ENCODE data around the gene COL4A2. TPM values are rescaled to one million over a fixed set of nuclear protein-coding genes. Genes with fewer than 3 reads are reported as not detected.
A peak's percentile ranks its signal among the peaks of the same experiment; 100 is the strongest.

The COL4A2 gene
- total RNA-seq, 1 donor from 2014 or later, result not detected

DNA sequence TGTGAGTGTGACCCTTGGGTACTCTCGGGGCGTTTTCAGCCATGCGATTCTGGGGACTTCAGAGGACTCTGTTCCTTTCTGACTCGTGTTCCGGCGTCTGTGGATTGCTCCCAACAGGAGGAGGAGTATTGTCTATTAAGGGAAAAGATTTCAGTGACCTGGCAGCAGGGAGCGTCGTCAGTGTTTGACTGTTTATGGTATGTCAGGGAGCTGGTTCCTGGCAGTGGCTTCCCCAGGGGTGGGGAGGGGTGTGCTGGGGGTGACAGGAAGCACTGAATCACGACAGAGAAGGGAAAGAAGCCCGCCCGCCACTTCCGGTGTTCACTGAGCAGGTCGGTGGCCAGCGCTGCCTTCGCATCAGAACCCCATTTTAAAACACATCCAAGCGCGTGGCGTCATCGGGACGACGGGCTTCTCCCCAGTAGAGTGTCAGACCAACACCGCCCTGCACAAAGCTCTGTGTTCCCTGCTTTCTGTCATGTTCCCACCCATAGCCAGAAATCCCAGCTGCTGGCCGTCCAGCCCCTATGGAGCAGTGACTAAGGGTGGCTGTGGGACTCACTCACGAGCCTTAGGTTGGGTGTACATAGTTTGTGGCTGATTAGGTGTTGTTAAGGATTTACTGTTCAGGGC is 33.8 kb downstream of the COL4A2 start:
- Mint-ChIP-seq H3K27ac (peak overlapping the region; percentile 52), H3K4me1 (peaks cover 20% of the 10 kb centered on the region), H3K36me3 (ENCODE audit: low read depth) (no peaks in the 10 kb centered on the region), H3K27me3 (peaks cover 15% of the 10 kb centered on the region), H3K9me3 (no peaks in the 10 kb centered on the region), H3K4me3 (peak overlapping the region; percentile 73)
- CTCF ChIA-PET, result no interaction called here
- POLR2A ChIA-PET, result no interaction called here
- ATAC-seq (ENCODE audit: low read depth), result peak; percentile 64
- DNase-seq, result no peak
- intact Hi-C loops (cut with micrococcal nuclease), result no loop called here
- TF ChIP-seq, protein P1, sequence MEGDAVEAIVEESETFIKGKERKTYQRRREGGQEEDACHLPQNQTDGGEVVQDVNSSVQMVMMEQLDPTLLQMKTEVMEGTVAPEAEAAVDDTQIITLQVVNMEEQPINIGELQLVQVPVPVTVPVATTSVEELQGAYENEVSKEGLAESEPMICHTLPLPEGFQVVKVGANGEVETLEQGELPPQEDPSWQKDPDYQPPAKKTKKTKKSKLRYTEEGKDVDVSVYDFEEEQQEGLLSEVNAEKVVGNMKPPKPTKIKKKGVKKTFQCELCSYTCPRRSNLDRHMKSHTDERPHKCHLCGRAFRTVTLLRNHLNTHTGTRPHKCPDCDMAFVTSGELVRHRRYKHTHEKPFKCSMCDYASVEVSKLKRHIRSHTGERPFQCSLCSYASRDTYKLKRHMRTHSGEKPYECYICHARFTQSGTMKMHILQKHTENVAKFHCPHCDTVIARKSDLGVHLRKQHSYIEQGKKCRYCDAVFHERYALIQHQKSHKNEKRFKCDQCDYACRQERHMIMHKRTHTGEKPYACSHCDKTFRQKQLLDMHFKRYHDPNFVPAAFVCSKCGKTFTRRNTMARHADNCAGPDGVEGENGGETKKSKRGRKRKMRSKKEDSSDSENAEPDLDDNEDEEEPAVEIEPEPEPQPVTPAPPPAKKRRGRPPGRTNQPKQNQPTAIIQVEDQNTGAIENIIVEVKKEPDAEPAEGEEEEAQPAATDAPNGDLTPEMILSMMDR (IDR thresholded peaks at IDR 0.05), result no peak

DNA sequence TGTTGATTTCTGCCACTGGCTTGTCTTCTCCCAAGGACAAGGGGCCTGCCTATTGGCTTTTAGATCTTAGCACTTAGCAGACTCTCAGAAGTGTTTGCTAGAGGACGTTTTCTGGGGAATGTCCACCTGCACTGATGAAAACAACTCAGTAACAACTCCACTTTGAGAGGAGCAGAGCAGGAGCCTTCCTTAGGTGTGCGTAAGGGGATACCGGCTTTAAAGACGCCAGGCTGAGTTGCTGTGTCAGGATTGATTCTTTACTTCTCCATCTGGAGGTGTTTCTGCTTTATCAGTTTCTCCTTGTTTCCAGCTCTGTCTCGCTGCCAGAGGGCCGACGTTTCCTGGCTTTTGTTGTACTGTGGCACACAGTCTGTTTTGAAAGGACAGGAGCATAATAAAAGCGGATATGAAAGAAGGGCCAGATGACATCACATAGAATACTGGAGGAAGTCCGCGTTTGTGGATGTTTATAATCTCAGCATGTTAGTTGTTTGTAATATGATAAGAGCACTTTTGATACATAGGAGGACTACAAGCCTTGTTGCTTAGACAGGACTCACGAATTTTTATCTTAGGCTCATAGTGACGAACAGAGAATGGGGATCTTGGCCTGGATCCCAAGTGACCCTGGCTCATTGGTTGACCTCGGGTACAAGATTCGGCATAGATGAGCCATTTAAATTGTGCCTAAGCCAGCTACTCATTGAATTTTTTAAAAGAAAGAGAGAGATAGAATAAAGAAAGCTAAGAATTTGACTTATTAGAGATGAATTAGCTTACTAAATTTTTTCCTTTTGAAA is 34.6 kb downstream of the COL4A2 start:
- ATAC-seq (ENCODE audit: low read depth) (peak; percentile 47), DNase-seq (no peak)
- H3K9me3 Mint-ChIP-seq, result no peaks in the 10 kb centered on the region
- peaks cover 15% of the 10 kb centered on the region for H3K27me3 Mint-ChIP-seq
- peak overlapping the region; percentile 52 for H3K27ac Mint-ChIP-seq
- TF ChIP-seq, protein P1 (IDR thresholded peaks at IDR 0.05), result no peak
- H3K4me3 Mint-ChIP-seq, result peak overlapping the region; percentile 73
- H3K4me1 Mint-ChIP-seq, result peaks cover 20% of the 10 kb centered on the region
- POLR2A ChIA-PET, result no interaction called here
- intact Hi-C loops (cut with micrococcal nuclease), result no loop called here
- CTCF ChIA-PET, result no interaction called here
- H3K36me3 Mint-ChIP-seq (ENCODE audit: low read depth), result no peaks in the 10 kb centered on the region

DNA sequence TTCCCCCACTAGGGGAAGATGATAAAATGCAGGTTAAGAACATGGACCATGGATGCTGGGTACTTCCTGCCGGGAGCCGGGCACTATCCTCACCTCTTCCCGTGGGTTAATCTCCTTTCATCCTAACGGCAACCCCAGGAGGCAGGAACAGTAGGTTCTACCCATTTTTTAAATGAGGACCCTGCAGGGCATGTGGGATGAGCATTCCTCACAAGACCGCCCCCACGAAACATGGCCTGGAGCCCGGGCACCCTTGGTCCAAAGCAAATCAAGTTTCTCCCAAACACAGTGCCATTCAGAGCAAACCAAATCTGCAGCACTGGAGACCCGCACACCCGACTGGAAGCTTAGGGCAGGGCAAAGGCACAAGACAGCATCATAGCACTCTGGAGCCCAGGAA is 35.4 kb downstream of the COL4A2 start:
- CTCF ChIA-PET, result no interaction called here
- Mint-ChIP-seq H3K27ac (no peak overlapping the region), H3K4me1 (peaks cover 20% of the 10 kb centered on the region), H3K9me3 (no peaks in the 10 kb centered on the region), H3K27me3 (peaks cover 15% of the 10 kb centered on the region), H3K36me3 (ENCODE audit: low read depth) (no peaks in the 10 kb centered on the region), H3K4me3 (no peak overlapping the region)
- POLR2A ChIA-PET, result no interaction called here
- ATAC-seq (ENCODE audit: low read depth) (no peak), DNase-seq (no peak)
- intact Hi-C loops (cut with micrococcal nuclease), result no loop called here
- TF ChIP-seq, protein P1 (IDR thresholded peaks at IDR 0.05), result no peak

DNA sequence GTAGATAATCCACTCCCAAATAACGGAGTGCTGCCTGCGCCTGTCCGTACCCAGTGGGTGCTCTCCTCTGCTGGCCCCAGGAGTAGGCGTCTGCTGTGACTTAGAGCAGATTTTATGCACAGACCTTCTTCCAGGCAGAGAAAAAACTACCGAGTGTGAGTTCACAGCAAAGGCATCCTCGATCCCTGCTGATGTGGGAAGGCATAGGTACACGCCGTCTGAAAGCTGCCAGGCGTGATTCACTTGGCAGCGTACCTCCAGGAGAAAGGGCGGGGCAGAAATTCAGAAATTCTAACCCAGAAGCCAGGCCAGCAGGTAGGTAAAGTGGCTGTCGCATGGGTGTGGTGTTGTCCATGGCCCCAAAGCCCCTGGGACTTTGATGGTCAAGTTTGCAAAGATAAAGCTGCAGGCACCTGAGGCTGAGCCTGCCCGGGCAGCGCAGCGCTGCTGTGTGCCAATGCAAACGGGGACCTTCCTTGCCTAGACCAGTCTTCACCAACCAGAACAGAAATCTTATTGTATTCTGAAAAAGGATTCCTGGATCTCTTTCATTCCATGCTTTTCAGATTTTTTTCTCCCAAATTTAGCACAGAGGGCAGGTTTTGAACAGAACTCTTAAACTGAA is 36.3 kb downstream of the COL4A2 start:
- Mint-ChIP-seq H3K27ac (no peak overlapping the region), H3K4me1 (peaks cover 20% of the 10 kb centered on the region), H3K9me3 (no peaks in the 10 kb centered on the region), H3K27me3 (peaks cover 17% of the 10 kb centered on the region), H3K4me3 (no peak overlapping the region), H3K36me3 (ENCODE audit: low read depth) (no peaks in the 10 kb centered on the region)
- TF ChIP-seq, protein P1 (IDR thresholded peaks at IDR 0.05), result no peak
- POLR2A ChIA-PET, result no interaction called here
- no peak for DNase-seq
- intact Hi-C loops (cut with micrococcal nuclease), result no loop called here
- CTCF ChIA-PET, result no interaction called here
- no peak for ATAC-seq (ENCODE audit: low read depth)

DNA sequence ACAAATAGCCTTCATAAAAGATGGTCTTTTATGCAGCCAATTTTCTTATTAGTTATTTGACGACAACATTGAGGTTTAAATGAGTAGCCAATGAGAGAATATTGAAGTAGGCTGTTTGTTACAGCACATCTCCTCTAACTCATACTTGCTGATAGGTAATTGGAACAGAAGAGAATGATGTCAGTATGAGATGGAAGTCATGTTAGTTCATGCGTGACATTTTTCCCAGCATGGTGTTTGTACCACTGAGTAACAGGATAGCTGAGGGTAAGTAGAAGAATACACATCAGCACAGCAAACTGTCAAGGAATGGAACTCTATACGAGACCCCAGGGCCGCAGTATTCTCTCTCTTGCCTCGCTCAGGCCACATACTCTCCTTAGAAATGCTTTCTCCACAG is 37.2 kb downstream of the COL4A2 start:
- Mint-ChIP-seq H3K27me3 (peaks cover 10% of the 10 kb centered on the region), H3K4me1 (peaks cover 20% of the 10 kb centered on the region), H3K9me3 (no peaks in the 10 kb centered on the region), H3K4me3 (no peak overlapping the region), H3K36me3 (ENCODE audit: low read depth) (no peaks in the 10 kb centered on the region), H3K27ac (no peak overlapping the region)
- ChIA-PET CTCF (no interaction called here), POLR2A (no interaction called here)
- TF ChIP-seq, protein P1 (IDR thresholded peaks at IDR 0.05), result no peak
- ATAC-seq (ENCODE audit: low read depth) (no peak), DNase-seq (no peak)
- intact Hi-C loops (cut with micrococcal nuclease), result no loop called here
